Mesenchymal stem cell (in vitro differentiated cells and primary cell): ENCODE results near the gene STRADB.

Experiments used
- DNase-seq: peaks from one replicate; pipeline ENCODE4 v3.0.0-alpha.2; 2013
- H2AFZ ChIP-seq: one replicate; pipeline ENCODE4 v1.6.1; 2013; ENCODE audit warnings: low read depth, mild to moderate bottlenecking, control low read depth, inconsistent platforms, low read length, moderate library complexity
- H2AK5ac ChIP-seq: 2 replicates; pipeline ENCODE4 v1.6.1; 2013; ENCODE audit warnings: low read length, moderate library complexity, mild to moderate bottlenecking, inconsistent platforms; ENCODE audit not compliant: severe bottlenecking
- H2BK120ac ChIP-seq: one replicate; pipeline ENCODE4 v1.6.1; 2013; ENCODE audit warnings: low read depth, mild to moderate bottlenecking, inconsistent platforms, low read length, moderate library complexity
- H2BK12ac ChIP-seq, 2 experiments: one replicate each; pipeline ENCODE4 v1.6.1; 2013; ENCODE audit warnings: inconsistent platforms in 2 of 2, low read length in 2 of 2, mild to moderate bottlenecking in 2 of 2, moderate library complexity in 2 of 2, control low read depth in 1 of 2
- H2BK15ac ChIP-seq: one replicate; pipeline ENCODE4 v1.6.1; 2013; ENCODE audit warnings: mild to moderate bottlenecking, low read depth, inconsistent platforms; ENCODE audit not compliant: poor library complexity, severe bottlenecking
- H2BK5ac ChIP-seq: 2 replicates; pipeline ENCODE4 v1.6.1; 2013; ENCODE audit warnings: low read depth, mild to moderate bottlenecking, low read length, control low read depth, inconsistent platforms; ENCODE audit not compliant: poor library complexity, severe bottlenecking
- H3K14ac ChIP-seq, 2 experiments: one replicate each; pipeline ENCODE4 v1.6.1; 2013; ENCODE audit warnings: inconsistent platforms in 2 of 2, low read length in 2 of 2, control low read depth in 1 of 2, mild to moderate bottlenecking in 1 of 2, moderate library complexity in 1 of 2
- H3K18ac ChIP-seq, 2 experiments: one replicate each; pipeline ENCODE4 v1.6.1; 2013; ENCODE audit warnings: inconsistent platforms in 2 of 2, low read length in 2 of 2, control low read depth in 1 of 2, low read depth in 1 of 2, mild to moderate bottlenecking in 1 of 2
- H3K23ac ChIP-seq, 2 experiments: one replicate each; pipeline ENCODE4 v1.6.1; 2013; ENCODE audit warnings: inconsistent platforms in 2 of 2, low read length in 2 of 2, mild to moderate bottlenecking in 2 of 2, moderate library complexity in 2 of 2, control low read depth in 1 of 2
- H3K27ac ChIP-seq: 2 replicates; pipeline ENCODE4 v1.5.1; 2013; ENCODE audit warnings: mild to moderate bottlenecking, moderate library complexity, low read length, control low read depth, inconsistent platforms; ENCODE audit not compliant: poor library complexity, severe bottlenecking
- H3K27me3 ChIP-seq, 2 experiments: 2 replicates each; pipeline versions ENCODE4 v1.6.1 to v1.7.0; 2013; ENCODE audit warnings: low read length in 2 of 2, mild to moderate bottlenecking in 2 of 2, moderate library complexity in 2 of 2, control low read depth in 1 of 2, inconsistent platforms in 1 of 2; ENCODE audit not compliant: control insufficient read depth in 1 of 2, insufficient read depth in 1 of 2
- H3K36me3 ChIP-seq, 2 experiments: 2 replicates each; pipeline versions ENCODE4 v1.6.1 to v1.7.0; 2013; ENCODE audit warnings: low read length in 2 of 2, control low read depth in 1 of 2, inconsistent platforms in 1 of 2, low read depth in 1 of 2, mild to moderate bottlenecking in 1 of 2; ENCODE audit not compliant: insufficient read depth in 2 of 2, control insufficient read depth in 1 of 2
- H3K4ac ChIP-seq, 2 experiments: one replicate each; pipeline ENCODE4 v1.6.1; 2013; ENCODE audit warnings: inconsistent platforms in 2 of 2, low read length in 2 of 2, mild to moderate bottlenecking in 2 of 2, moderate library complexity in 2 of 2, control low read depth in 1 of 2, low read depth in 1 of 2
- H3K4me1 ChIP-seq: 2 replicates; pipeline ENCODE4 v1.6.1; 2013; ENCODE audit warnings: low read depth, low read length, control low read depth; ENCODE audit not compliant: control insufficient read depth, insufficient read depth
- H3K4me2 ChIP-seq: 2 replicates; pipeline ENCODE4 v1.6.1; 2013; ENCODE audit warnings: low read length, mild to moderate bottlenecking, inconsistent platforms; ENCODE audit not compliant: poor library complexity, severe bottlenecking
- H3K4me3 ChIP-seq, 2 experiments: 2 replicates each; pipeline versions ENCODE4 v1.5.1 to v1.7.0; 2013; ENCODE audit warnings: low read length in 2 of 2, mild to moderate bottlenecking in 2 of 2, control low read depth in 1 of 2, low read depth in 1 of 2; ENCODE audit not compliant: insufficient read depth in 1 of 2
- H3K79me1 ChIP-seq: replicated peaks from 2 replicates; pipeline ENCODE4 v1.6.1; 2013; ENCODE audit warnings: mild to moderate bottlenecking, control low read depth, low read length, inconsistent platforms; ENCODE audit not compliant: poor library complexity, severe bottlenecking
- H3K9ac ChIP-seq: 2 replicates; pipeline ENCODE4 v1.7.0; 2013; ENCODE audit warnings: mild to moderate bottlenecking, low read length, moderate library complexity
- H3K9me3 ChIP-seq: 2 replicates; pipeline ENCODE4 v1.7.0; 2013; ENCODE audit warnings: mild to moderate bottlenecking, low read length; ENCODE audit not compliant: control insufficient read depth
- H4K8ac ChIP-seq: one replicate; pipeline ENCODE4 v1.6.1; 2013; ENCODE audit warnings: inconsistent platforms, mild to moderate bottlenecking, low read length, moderate library complexity
- H4K91ac ChIP-seq: one replicate; pipeline ENCODE4 v1.6.1; 2013; ENCODE audit warnings: mild to moderate bottlenecking, low read length, inconsistent platforms
- WGBS: methylation state at CpG from one replicate; pipeline ENCODE4 v1.1.7; 2013; ENCODE audit warnings: mixed read lengths; 5-methylcytosine and 5-hydroxymethylcytosine counted together

STRADB gene

DNA sequence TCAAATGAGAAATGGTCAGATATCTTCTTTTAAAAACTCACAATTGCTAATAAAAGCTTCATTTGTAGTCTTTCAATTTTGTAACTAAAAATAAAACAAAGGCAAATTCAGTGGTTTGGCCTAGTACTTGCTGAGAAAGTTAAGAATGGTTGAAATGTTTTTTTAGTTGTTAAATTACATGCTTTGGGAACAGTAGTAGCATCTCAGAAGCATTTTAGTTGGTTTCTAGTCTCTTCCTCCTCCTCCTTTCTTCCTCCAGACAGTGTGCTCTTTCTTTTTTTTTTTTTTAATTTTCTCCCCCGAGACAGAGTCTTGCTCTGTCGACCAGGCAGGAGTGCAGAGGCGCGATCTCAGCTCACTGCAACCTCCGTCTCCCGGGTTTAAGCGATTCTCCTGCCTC lies 10.1 kb upstream of the STRADB start:
- H2BK12ac ChIP-seq = no peak overlapping the region
- H3K79me1 ChIP-seq = peaks cover 22% of the 10 kb centered on the region
- H3K9me3 ChIP-seq = no peaks in the 10 kb centered on the region
- no peak overlapping the region for H3K23ac ChIP-seq
- no peak overlapping the region for H2AK5ac ChIP-seq
- no peak overlapping the region for H3K14ac ChIP-seq
- H3K4me1 ChIP-seq = no peaks in the 10 kb centered on the region
- DNase-seq = no peak
- H3K27me3 ChIP-seq = no peaks in the 10 kb centered on the region
- no peak overlapping the region for H4K8ac ChIP-seq
- no peak overlapping the region for H2AFZ ChIP-seq
- H2BK5ac ChIP-seq = no peak overlapping the region
- no peak overlapping the region for H3K9ac ChIP-seq
- H2BK120ac ChIP-seq = no peak overlapping the region
- H3K36me3 ChIP-seq = peaks cover 0 to under 1% of the 10 kb centered on the region in 2 experiments
- no peak overlapping the region for H3K4ac ChIP-seq
- no peak overlapping the region for H3K4me2 ChIP-seq
- H3K18ac ChIP-seq = no peak overlapping the region
- no peak overlapping the region for H3K4me3 ChIP-seq
- H4K91ac ChIP-seq = no peak overlapping the region
- no peak overlapping the region for H3K27ac ChIP-seq
- 94% methylated on average over 7 of the region's 7 CpGs for WGBS
- no peak overlapping the region for H2BK15ac ChIP-seq

DNA sequence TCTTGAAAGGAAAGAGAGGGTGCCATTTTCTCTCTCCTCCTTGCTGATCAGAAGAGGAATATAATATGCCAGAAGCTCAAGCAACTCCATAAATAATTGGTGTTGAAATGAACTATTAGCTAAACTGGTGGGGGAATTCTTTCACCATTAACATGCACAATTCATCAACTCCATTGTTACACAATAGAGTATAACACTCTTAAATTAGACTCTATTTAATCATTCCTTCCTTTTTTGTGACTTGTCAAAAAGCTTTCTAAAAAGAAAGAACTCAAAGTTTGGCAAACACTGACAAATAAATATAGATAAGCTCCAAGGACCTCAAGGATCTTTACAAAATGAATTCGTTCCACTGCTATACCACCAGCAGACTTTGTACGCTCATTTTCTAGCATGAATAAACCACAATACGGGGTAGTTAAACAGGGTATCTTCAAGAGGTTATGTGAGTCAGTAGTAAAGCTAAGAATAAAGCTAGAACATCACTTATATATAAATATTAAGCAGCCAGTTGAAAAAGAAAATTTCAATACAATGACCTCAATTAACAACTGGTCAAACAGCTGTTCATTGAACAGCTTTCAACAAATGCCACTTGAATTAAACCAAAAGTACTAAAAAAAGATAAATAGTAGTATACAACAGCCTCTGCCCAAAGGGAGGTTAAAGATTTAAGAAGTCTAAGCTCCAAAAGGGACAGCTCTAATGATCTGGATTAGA lies 6.6 kb upstream of the STRADB start:
- Histone ChIP-seq H3K27me3 (no peaks in the 10 kb centered on the region), H3K79me1 (peaks cover 35% of the 10 kb centered on the region), H3K36me3 (peaks cover 0 to 26% of the 10 kb centered on the region in 2 experiments), H4K91ac (no peak overlapping the region), H3K9me3 (no peaks in the 10 kb centered on the region), H2BK120ac (no peak overlapping the region), H3K23ac (no peak overlapping the region), H3K4ac (no peak overlapping the region), H2BK15ac (no peak overlapping the region), H4K8ac (no peak overlapping the region), H3K14ac (no peak overlapping the region), H3K18ac (no peak overlapping the region), H2AK5ac (no peak overlapping the region), H3K4me1 (peaks cover 1% of the 10 kb centered on the region), H3K27ac (no peak overlapping the region), H2AFZ (no peak overlapping the region), H3K9ac (no peak overlapping the region), H2BK12ac (no peak overlapping the region), H3K4me2 (no peak overlapping the region), H3K4me3 (no peak overlapping the region), H2BK5ac (no peak overlapping the region)
- DNase-seq = no peak
- WGBS = no CpG with 5 or more reads among the region's 3 CpGs

DNA sequence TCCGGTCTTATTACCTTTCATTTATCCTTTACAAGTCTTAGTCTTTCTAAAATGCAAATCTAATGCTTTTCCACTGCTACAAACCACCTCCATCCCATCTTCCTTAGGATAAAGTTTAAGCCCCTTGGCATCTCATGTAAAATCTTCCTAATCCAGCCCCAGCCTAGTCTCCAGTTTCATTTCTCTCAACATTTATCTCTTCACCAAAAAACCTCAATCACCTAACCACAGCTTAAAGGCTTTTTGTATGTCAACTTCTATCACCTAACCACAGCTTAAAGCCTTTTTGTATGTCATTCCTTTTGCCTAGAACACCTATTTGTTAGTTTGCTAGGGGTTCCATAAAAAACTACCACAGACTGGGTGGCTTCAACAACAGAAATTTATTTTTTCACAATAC lies 4.5 kb upstream of the STRADB start:
- H2AK5ac ChIP-seq = no peak overlapping the region
- no peak overlapping the region for H4K91ac ChIP-seq
- H2BK5ac ChIP-seq = no peak overlapping the region
- no peak overlapping the region for H2BK120ac ChIP-seq
- H3K23ac ChIP-seq = no peak overlapping the region
- H3K18ac ChIP-seq = no peak overlapping the region
- H3K9ac ChIP-seq = no peak overlapping the region
- no peak overlapping the region for H3K4me2 ChIP-seq
- no peak overlapping the region for H4K8ac ChIP-seq
- no peak overlapping the region for H2BK15ac ChIP-seq
- no peaks in the 10 kb centered on the region for H3K27me3 ChIP-seq
- H3K4ac ChIP-seq = no peak overlapping the region
- no peak overlapping the region for H2AFZ ChIP-seq
- H3K9me3 ChIP-seq = no peaks in the 10 kb centered on the region
- peaks cover 1% of the 10 kb centered on the region for H3K4me1 ChIP-seq
- H3K27ac ChIP-seq = no peak overlapping the region
- no peak overlapping the region for H2BK12ac ChIP-seq
- H3K36me3 ChIP-seq = peaks cover 0 to 26% of the 10 kb centered on the region in 2 experiments
- 94% methylated on average over 1 of the region's 1 CpG for WGBS
- H3K79me1 ChIP-seq = peaks cover 31% of the 10 kb centered on the region
- H3K14ac ChIP-seq = no peak overlapping the region
- no peak for DNase-seq
- no peak overlapping the region for H3K4me3 ChIP-seq

DNA sequence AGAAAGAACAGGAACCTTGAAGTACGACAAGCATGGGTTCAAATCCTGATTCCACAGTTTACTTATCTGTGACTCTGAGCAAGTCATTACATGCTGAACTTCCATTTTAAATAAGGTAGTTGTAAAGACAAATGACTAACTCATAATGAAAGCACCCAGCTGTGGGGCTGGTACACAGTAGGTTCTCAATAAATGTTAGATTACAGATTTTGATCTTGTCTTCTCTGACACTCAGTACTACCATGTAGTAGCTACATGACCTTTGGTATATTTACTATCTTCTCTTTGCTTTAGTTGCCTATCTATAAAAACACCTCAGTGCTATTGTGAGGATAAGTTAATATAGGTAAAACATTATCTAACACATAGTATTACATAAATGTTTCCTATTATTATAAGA lies 3.5 kb upstream of the STRADB start:
- Histone ChIP-seq H3K27me3 (no peaks in the 10 kb centered on the region), H2BK12ac (no peak overlapping the region), H3K14ac (no peak overlapping the region), H3K27ac (no peak overlapping the region), H3K36me3 (peaks cover 0 to 26% of the 10 kb centered on the region in 2 experiments), H3K79me1 (peaks cover 27% of the 10 kb centered on the region), H3K9ac (no peak overlapping the region), H4K8ac (no peak overlapping the region), H2AK5ac (no peak overlapping the region), H2BK120ac (no peak overlapping the region), H3K18ac (no peak overlapping the region), H3K23ac (no peak overlapping the region), H3K4me3 (no peak overlapping the region), H2AFZ (no peak overlapping the region), H2BK15ac (no peak overlapping the region), H3K4me1 (peaks cover 1% of the 10 kb centered on the region), H3K4ac (no peak overlapping the region), H4K91ac (no peak overlapping the region), H3K4me2 (no peak overlapping the region), H3K9me3 (no peaks in the 10 kb centered on the region), H2BK5ac (no peak overlapping the region)
- no peak for DNase-seq
- no CpG with 5 or more reads among the region's 1 CpG for WGBS
